Gastroesophageal sphincter (tissue), 3 donors: ENCODE data around the gene PDZD2.

Source experiments
- CTCF ChIP-seq, 4 experiments: fragments of 200-600 bp in 2 of 4; fragments of 450-650 bp in 2 of 4; sonication (generic) in 1 of 4; IDR thresholded peaks; one replicate each; pipeline ENCODE4 v1.5.1; 2017 to 2019; ENCODE audit warnings: antibody characterized with exemption in 4 of 4, mild to moderate bottlenecking in 2 of 4, moderate library complexity in 2 of 4
- POLR2A ChIP-seq, 2 donors: fragments of 450-650 bp; IDR thresholded peaks; one replicate each; pipeline ENCODE4 v1.6.1; 2017; ENCODE audit warnings: antibody characterized with exemption in 2 of 2, mild to moderate bottlenecking in 2 of 2, moderate library complexity in 1 of 2

DNA sequence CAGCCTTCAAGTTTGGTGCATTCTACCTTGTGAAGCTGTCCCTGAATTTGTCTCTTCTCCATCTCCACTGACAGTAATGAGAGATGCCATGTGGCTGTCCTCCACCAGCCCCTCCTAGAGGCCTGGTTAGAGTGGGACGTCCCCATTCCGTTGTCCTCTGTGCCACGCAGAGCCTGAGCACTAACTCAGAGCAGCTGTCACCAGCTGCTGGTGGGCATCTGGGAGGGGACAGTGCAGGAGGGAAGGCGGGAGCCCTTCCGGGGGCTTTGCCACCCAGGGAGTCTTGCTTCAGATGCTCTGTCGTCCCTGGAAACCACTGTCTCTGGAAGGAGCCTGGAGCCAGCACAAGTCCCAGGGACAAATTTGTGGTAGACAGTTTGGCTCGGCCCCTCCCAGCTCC, 78.6 kb downstream of the PDZD2 start:
- no peak for TF ChIP-seq POLR2A (IDR thresholded peaks at IDR 0.05)
- no peak for TF ChIP-seq CTCF (IDR thresholded peaks at IDR 0.05)
